GM18508 (cell line): ENCODE data around the gene PLXDC1.
"Not testable (repeated sequence)": the region's sequence is repeated elsewhere in the genome, so short reads cannot be mapped to it uniquely, and the experiment has no call there.

Source experiments
- ATAC-seq: cut with Tn5 transposase; IDR thresholded peaks from one replicate; pipeline ENCODE4 v1.9.1; 2021; ENCODE audit warnings: moderate number of reproducible peaks; ENCODE audit not compliant: insufficient read depth, unreplicated experiment

Gene PLXDC1

DNA sequence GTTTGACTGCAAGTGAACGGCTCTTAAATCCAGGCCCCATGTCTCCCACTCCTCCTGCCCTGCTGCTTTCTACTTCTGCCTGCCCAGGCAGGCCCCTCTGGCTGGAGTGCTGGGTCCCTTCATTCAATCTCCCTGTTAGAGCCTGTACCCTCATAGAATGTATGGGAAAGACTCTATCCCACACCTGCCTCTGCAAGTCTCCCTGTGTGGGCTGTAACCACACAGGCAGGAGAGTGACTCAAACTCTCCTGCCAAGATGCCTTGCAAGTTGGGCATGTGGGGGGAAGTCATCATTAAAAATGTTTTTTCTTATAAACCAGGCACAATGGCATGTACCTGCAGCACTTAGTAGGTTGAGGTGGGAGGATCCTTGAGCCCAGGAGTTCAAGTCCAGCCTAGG lies 77.5 kb downstream of the PLXDC1 start:
- no peak for ATAC-seq

GRCh38 chr17:39073353-39073752 lies 78.1 kb downstream of the PLXDC1 start:
- no peak for ATAC-seq

DNA sequence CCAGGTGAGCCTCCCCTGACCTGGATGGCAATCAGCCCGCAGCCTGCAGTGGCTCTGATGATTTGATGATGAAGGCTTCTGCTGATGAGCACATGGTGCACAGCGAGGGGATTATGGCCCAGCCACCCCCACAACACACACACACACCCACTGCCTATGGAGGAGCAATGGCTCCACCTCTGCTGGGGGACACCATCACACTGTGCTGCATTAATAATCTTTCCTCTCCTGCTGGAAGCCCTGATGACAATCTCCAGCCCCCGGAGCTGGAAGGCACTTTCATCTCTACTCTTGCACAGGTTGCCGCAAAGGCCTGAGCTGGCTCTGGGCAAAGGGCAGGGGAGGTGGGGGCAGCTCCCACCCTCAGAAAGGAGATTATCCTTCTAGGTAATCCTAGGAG lies 79.9 kb downstream of the PLXDC1 start:
- ATAC-seq = no peak

- no peak for ATAC-seq
These were observed 82.2 kb downstream of the PLXDC1 start for GRCh38 chr17:39069114-39069756.

DNA sequence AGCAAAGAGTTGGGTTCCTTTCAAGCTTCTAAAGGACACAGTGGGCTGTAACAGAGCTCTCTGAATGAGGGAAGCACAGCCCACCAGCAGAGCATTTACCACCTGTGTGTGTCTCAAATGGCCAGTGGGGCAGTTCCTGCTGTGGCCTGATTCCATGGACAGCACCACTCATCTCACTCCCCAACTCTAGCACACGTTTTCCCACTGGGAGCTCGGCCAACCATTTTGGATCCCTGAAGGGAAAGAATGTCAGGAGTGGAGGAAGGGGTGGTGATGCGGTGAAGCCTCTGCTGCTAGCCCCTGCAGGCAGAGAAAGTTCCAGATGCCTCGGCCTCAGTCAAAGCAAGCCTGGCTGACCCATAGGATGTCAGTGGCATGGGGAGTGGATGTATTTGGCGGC lies 86.6 kb downstream of the PLXDC1 start:
- no peak for ATAC-seq

- ATAC-seq = no peak
These were observed 87.1 kb downstream of the PLXDC1 start for GRCh38 chr17:39064374-39064773.

GRCh38 chr17:39063681-39064069 lies 87.8 kb downstream of the PLXDC1 start:
- no peak for ATAC-seq

DNA sequence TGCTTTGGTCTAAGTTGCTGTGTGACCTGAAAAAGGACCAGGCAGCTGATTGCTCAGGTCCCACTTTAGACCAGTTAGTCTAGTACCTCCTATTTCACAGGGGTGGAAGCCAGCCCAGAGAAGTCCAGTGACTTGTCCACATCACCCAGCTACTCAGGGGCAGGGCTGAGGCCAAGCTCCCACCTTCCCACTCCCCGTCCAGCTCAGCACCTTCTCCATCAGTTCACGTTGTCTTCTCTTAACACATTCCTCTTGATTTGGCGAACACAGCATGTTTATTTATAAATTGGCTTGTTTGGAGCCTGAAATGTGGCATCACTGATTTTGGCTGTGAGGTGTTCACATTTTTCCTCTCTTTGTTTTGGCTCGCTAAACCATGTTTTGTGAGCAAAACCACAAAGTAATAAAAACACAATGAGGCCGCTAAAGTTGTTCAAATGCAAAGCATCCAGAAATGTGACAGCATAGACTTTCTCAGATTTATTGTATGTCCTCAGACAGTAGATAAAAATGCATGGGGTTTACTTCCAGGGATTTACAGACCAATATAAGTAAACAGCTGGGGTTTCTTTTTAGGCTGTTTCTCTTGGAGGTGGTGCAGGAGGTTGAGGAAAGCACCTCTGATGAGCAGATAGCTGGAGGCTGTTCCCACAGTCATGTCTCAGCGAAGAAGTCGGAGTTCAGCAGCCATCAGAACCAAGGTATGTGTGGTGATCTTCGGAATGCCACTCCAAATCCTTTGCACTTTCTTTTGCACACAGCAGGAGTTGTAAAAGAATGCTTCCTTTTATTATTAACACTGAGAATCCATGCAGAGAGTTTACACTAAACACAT lies 88.4 kb downstream of the PLXDC1 start:
- ATAC-seq = no peak

- no peak for ATAC-seq
These were observed 92.9 kb downstream of the PLXDC1 start for GRCh38 chr17:39058524-39058923.

- ATAC-seq = no peak
These were observed 93.7 kb downstream of the PLXDC1 start for GRCh38 chr17:39057701-39058206.

- ATAC-seq = no peak
These were observed 97.3 kb downstream of the PLXDC1 start for GRCh38 chr17:39054111-39054645.

- ATAC-seq = not testable (repeated sequence)
These were observed 99.0 kb downstream of the PLXDC1 start for GRCh38 chr17:39052423-39052822.

DNA sequence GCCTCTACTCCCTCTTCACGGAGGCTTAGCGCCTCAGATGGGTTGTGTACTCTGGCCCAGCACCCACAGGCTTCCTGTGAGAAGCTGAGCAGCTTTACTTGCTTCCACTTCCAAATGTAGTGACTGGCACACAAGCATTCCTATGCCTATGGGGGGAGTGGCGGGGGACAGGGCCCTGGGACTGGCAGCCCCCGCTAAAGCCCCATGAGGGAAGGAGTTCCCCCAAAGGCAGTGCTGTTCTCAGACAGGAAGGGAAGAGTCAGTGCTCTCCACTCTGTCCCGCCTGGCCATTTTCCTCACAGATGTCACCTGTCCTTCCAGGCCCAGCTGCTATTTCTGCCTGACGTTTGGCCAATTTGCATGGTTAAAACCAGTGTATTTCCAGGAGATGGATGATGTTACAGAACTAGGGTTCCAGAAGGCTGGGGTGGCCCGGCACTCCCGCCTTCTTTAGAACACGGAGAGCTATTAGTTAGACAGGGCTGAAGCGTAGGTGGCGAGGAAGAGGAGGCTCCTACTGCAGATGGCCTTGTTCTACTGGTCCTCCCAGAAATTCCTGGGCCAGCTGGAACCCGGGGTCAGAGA lies 100.3 kb downstream of the PLXDC1 start:
- no peak for ATAC-seq

DNA sequence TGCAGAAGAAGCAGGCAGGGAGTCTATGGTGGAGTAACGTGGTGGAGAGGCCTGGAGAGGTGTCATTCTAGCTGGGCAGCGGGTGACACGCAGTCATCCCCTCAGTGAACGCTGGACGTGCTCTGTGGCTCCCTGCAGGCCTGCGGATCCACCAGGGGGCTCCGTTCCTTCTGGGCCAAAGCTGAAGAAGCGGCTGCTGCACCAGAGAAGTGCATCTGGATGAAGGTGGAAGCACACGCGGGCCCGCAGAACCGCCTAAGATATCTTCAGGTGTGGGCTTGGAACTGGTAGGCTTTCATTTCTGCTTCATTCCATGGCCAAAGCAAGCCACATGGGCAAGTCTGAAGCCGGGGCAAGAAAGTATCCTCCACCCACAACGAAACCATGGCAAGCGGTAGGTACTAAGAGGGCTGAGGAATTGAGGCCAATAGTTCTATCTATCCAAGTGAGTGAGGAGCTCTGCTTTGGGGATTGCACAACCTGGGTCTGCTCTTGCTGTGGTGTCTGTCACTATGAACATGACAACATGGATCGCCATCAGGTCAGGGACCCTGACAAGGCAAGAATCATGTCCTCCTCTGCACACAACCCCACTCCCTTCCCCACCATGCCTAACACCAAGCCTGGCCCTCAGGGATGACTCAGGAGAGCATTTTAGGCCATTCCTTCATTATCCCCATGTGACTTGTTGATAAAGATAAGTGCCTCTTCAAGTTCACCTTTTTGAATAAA lies 105.3 kb downstream of the PLXDC1 start:
- no peak for ATAC-seq

- ATAC-seq = no peak
These were observed 115.4 kb downstream of the PLXDC1 start for GRCh38 chr17:39036009-39036408.

DNA sequence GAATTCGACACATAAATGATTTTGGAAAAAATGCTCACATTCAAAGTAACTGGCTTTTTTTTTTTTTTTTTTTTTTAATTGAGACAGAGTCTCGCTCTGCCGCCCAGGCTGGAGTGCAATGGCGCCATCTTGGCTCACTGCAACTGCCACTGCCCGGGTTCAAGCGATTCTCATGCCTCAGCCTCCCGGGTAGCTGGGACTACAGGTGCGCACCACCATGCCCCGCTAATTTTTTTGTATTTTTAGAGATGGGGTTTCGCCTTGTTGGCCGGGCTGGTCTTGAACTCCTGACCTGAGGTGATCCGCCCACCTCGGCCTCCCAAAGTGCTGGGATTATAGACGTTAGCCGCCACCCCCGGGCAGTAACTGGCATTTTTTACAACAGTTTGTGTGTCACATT lies 115.9 kb downstream of the PLXDC1 start:
- ATAC-seq = not testable (repeated sequence)

DNA sequence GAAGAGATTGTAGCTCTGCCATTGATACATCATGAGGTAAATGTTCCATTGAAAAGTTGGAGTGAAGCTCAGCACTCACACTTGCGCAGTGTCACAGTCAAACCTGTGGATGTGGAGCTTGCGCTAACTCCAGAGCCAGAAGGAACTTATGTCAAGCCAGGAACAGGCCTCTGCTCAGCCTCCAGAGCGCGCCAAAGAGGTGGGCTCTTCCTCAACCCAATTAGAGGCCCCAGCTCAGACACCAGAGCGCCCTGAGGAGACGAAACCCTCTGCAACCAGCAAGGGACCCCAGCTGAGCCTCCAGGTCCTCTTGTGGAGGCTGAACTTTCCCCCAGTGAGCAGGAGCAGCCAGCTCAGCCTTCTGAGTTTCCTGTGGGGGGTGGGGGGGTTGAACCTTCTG lies 122.7 kb downstream of the PLXDC1 start:
- ATAC-seq = no peak

DNA sequence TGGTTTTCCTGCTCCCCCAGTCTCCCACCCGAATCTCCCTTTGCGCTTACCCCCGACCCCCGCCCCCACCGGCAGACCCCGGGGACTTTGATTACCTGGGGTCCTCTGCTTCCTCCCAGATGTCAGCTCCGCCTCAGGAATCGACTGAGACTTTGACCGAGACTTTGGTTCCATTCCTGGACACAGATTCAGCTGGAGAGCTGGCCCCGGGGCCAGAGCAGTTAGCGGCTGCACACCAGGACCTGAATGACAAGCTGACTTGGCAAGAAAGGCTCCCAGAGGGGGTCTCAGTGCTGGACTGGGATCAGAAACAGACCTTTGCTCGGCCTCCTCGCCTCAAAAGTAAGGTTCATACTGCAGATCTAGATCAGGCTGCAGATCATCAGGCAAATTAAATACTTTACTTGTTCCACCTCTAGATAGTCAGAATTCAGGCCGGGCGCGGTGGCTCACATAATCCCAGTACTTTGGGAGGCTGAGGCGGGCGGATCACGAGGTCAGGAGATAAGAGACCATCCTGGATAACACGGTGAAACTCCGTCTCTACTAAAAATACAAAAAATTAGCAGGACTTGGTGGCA lies 123.9 kb downstream of the PLXDC1 start:
- ATAC-seq = no peak

- no peak for ATAC-seq
These were observed 124.4 kb downstream of the PLXDC1 start for GRCh38 chr17:39026980-39027451.

GRCh38 chr17:39026346-39026745 lies 125.1 kb downstream of the PLXDC1 start:
- ATAC-seq = not testable (repeated sequence)
